Stimulated activated effector memory CD8-positive, alpha-beta T cell treated with anti-CD3 and anti-CD28 coated beads, Interleukin-12 subunit alpha, Interleukin-12 subunit beta, amount 100 ng/mL, for 72 hours (primary cell): Measurements from ENCODE around the gene TSSK3.
"Not testable (repeated sequence)": the region's sequence is repeated elsewhere in the genome, so short reads cannot be mapped to it uniquely, and the experiment has no call there.

Experiments
- ATAC-seq: fragments of 150-1000 bp; cut with Tn5 transposase; 2 replicates; pipeline ENCODE4 v1.10.0; 2021
- DNase-seq, 2 donors: peaks; one replicate each; pipeline ENCODE4 v3.0.0; 2021 to 2022; ENCODE audit warnings: low spot score in 2 of 2
- H3K27ac Mint-ChIP-seq: one replicate; pipeline ENCODE4 v1.8.0; 2022; ENCODE audit warnings: mild to moderate bottlenecking, mixed read lengths
- H3K36me3 Mint-ChIP-seq: one replicate; pipeline ENCODE4 v1.8.0; 2022; ENCODE audit warnings: mild to moderate bottlenecking, mixed read lengths
- H3K4me1 Mint-ChIP-seq: one replicate; pipeline ENCODE4 v1.8.0; 2022; ENCODE audit warnings: mixed read lengths
- H3K4me3 Mint-ChIP-seq: one replicate; pipeline ENCODE4 v1.8.0; 2022; ENCODE audit warnings: mild to moderate bottlenecking, mixed read lengths
- H3K9me3 Mint-ChIP-seq: one replicate; pipeline ENCODE4 v1.8.0; 2022; ENCODE audit warnings: mixed read lengths

The TSSK3 gene

GRCh38 chr1:32394890-32395432 lies 32.6 kb downstream of the TSSK3 start:
- Mint-ChIP-seq H3K27ac (peak overlapping the region; percentile 97), H3K36me3 (peaks cover 18% of the 10 kb centered on the region), H3K9me3 (no peaks in the 10 kb centered on the region), H3K4me1 (peaks cover 30% of the 10 kb centered on the region), H3K4me3 (peak overlapping the region; percentile 90)
- no peak for DNase-seq
- no peak for ATAC-seq

- not testable (repeated sequence) for ATAC-seq
Measured at GRCh38 chr1:32396524-32396923, 34.2 kb downstream of the TSSK3 start.

GRCh38 chr1:32398401-32398800 lies 36.1 kb downstream of the TSSK3 start:
- Mint-ChIP-seq H3K36me3 (peaks cover 11% of the 10 kb centered on the region), H3K4me3 (no peak overlapping the region)
- DNase-seq, result no peak

More at GRCh38 chr1:32396524-32396923, 34.2 kb downstream of the TSSK3 start:
- not testable (repeated sequence) for H3K9me3 Mint-ChIP-seq, H3K27ac Mint-ChIP-seq, H3K4me3 Mint-ChIP-seq, DNase-seq
- H3K36me3 Mint-ChIP-seq, result peaks cover 18% of the 10 kb centered on the region
- peaks cover 36% of the 10 kb centered on the region for H3K4me1 Mint-ChIP-seq

GRCh38 chr1:32399843-32400242 lies 37.5 kb downstream of the TSSK3 start:
- H3K27ac Mint-ChIP-seq, result no peak overlapping the region
- H3K4me3 Mint-ChIP-seq, result no peak overlapping the region
- no peak for ATAC-seq
- H3K4me1 Mint-ChIP-seq, result peaks cover 12% of the 10 kb centered on the region
- peaks cover under 1% of the 10 kb centered on the region for H3K36me3 Mint-ChIP-seq
- DNase-seq, result no peak
- no peaks in the 10 kb centered on the region for H3K9me3 Mint-ChIP-seq

More at GRCh38 chr1:32398401-32398800, 36.1 kb downstream of the TSSK3 start:
- ATAC-seq, result no peak
- H3K9me3 Mint-ChIP-seq, result no peaks in the 10 kb centered on the region
- H3K4me1 Mint-ChIP-seq, result peaks cover 25% of the 10 kb centered on the region
- H3K27ac Mint-ChIP-seq, result no peak overlapping the region

GRCh38 chr1:32400876-32401631 lies 38.7 kb downstream of the TSSK3 start:
- H3K27ac Mint-ChIP-seq, result no peak overlapping the region
- H3K4me3 Mint-ChIP-seq, result no peak overlapping the region
- H3K36me3 Mint-ChIP-seq, result no peaks in the 10 kb centered on the region
- H3K9me3 Mint-ChIP-seq, result no peaks in the 10 kb centered on the region
- DNase-seq (peak; percentile 37 to 65), ATAC-seq (peak; percentile 79)
- H3K4me1 Mint-ChIP-seq, result peaks cover 5% of the 10 kb centered on the region

- ATAC-seq, result no peak
- Mint-ChIP-seq H3K4me1 (peaks cover 5% of the 10 kb centered on the region), H3K36me3 (no peaks in the 10 kb centered on the region), H3K27ac (no peak overlapping the region), H3K9me3 (no peaks in the 10 kb centered on the region), H3K4me3 (no peak overlapping the region)
- DNase-seq, result no peak
Measured at GRCh38 chr1:32404946-32405345, 42.6 kb downstream of the TSSK3 start.

GRCh38 chr1:32405672-32406467 lies 43.5 kb downstream of the TSSK3 start:
- ATAC-seq, result peak; percentile 37
- H3K4me1 Mint-ChIP-seq, result peaks cover 2% of the 10 kb centered on the region
- no peak overlapping the region for H3K27ac Mint-ChIP-seq
- no peak overlapping the region for H3K4me3 Mint-ChIP-seq
- H3K9me3 Mint-ChIP-seq, result no peaks in the 10 kb centered on the region
- no peak for DNase-seq
- no peaks in the 10 kb centered on the region for H3K36me3 Mint-ChIP-seq

- no peaks in the 10 kb centered on the region for H3K9me3 Mint-ChIP-seq
- H3K27ac Mint-ChIP-seq, result no peak overlapping the region
- no peaks in the 10 kb centered on the region for H3K36me3 Mint-ChIP-seq
- H3K4me1 Mint-ChIP-seq, result no peaks in the 10 kb centered on the region
- DNase-seq (no peak), ATAC-seq (no peak)
- no peak overlapping the region for H3K4me3 Mint-ChIP-seq
Measured at GRCh38 chr1:32406629-32407111, 44.3 kb downstream of the TSSK3 start.

GRCh38 chr1:32411261-32411660 lies 48.9 kb downstream of the TSSK3 start:
- Mint-ChIP-seq H3K4me1 (peaks cover 5% of the 10 kb centered on the region), H3K36me3 (no peaks in the 10 kb centered on the region), H3K4me3 (no peak overlapping the region), H3K9me3 (no peaks in the 10 kb centered on the region), H3K27ac (no peak overlapping the region)
- ATAC-seq (no peak), DNase-seq (no peak)

GRCh38 chr1:32413507-32414185 lies 51.3 kb downstream of the TSSK3 start:
- ATAC-seq, result peak; percentile 88
- H3K4me3 Mint-ChIP-seq, result no peak overlapping the region
- peak overlapping the region; percentile 74 for H3K27ac Mint-ChIP-seq
- peaks cover 5% of the 10 kb centered on the region for H3K4me1 Mint-ChIP-seq
- no peaks in the 10 kb centered on the region for H3K9me3 Mint-ChIP-seq
- DNase-seq, result peak; percentile 65 to 84
- no peaks in the 10 kb centered on the region for H3K36me3 Mint-ChIP-seq
